Measurements from ENCODE around the gene AFF4.

- TF ChIP-seq CHD2 (IDR thresholded peaks at IDR 0.05; ENCODE audit: borderline replicate concordance, low read depth, low read length) (no peak), POLR2A (IDR thresholded peaks at IDR 0.05; ENCODE audit: low read depth, low read length) (no peak), TARDBP (IDR thresholded peaks at IDR 0.05; ENCODE audit: borderline replicate concordance) (no peak), YY1 (IDR thresholded peaks at IDR 0.05; ENCODE audit: low read depth, low read length) (no peak), ATF7 (IDR thresholded peaks at IDR 0.05; ENCODE audit: low read depth) (no peak), CTCF (IDR thresholded peaks at IDR 0.05 in 2 of 3, conservative IDR thresholded peaks at IDR 0.05 in 1 of 3; ENCODE audit: control insufficient read depth in 2 of 3, extremely low read depth in 1 of 3, insufficient read depth in 1 of 3, low read depth in 3 of 3, low read length in 3 of 3) (no peak), NR2C2 (IDR thresholded peaks at IDR 0.05; ENCODE audit: borderline replicate concordance, control insufficient read depth, insufficient read length, low read depth) (no peak), POLR2AphosphoS5 (IDR thresholded peaks at IDR 0.05; ENCODE audit: low read length) (no peak), BHLHE40 (IDR thresholded peaks at IDR 0.05; ENCODE audit: borderline replicate concordance in 1 of 2, low read depth in 2 of 2, low read length in 1 of 2) (no peak)
Observed at GRCh38 chr5:132828846-132829494, 134.5 kb downstream of the AFF4 start.
